T-cell (primary cell): Measurements from ENCODE around the gene NLRC3. TPM values are rescaled to one million over a fixed set of nuclear protein-coding genes. Genes with fewer than 3 reads are reported as not detected.

ENCODE experiments used
- ATAC-seq, 4 experiments: fragments of 200-7000 bp in 3 of 4; fragments of 150-1000 bp in 1 of 4; cut with Tn5 transposase; replicated peaks in 1 of 4; 1 replicate in 3 of 4; 2 replicates in 1 of 4; pipeline ENCODE4 v1.10.0; 2021; ENCODE audit warnings: moderate library complexity in 3 of 4, mild to moderate bottlenecking in 2 of 4, moderate number of reproducible peaks in 1 of 4
- CTCF ChIA-PET, 2 donors: fragments of 300-600 bp; sonication (Branson Sonifier 250); formaldehyde crosslinking; loops; one replicate each; lab custom pipeline; 2022; ENCODE audit warnings: antibody characterized with exemption in 2 of 2; lab: Charles Lee
- POLR2A ChIA-PET, 2 donors: fragments of 300-600 bp; sonication (Branson Sonifier 250); formaldehyde crosslinking; loops; one replicate each; lab custom pipeline; 2022; ENCODE audit warnings: antibody characterized with exemption in 2 of 2; lab: Charles Lee
- DNase-seq, 35 experiments: peaks; one replicate each; pipeline versions ENCODE4 v3.0.0 to v3.0.0-alpha.2; 2013 to 2023
- H3K27ac ChIP-seq: one replicate; pipeline ENCODE4 v1.5.1; 2013; ENCODE audit warnings: low read length
- H3K27me3 ChIP-seq, 2 experiments: replicated peaks in 1 of 2; 1 replicate in 1 of 2; 2 replicates in 1 of 2; pipeline versions ENCODE4 v1.6.1 to v1.7.0; 2013; ENCODE audit warnings: low read length in 1 of 2, mixed read lengths in 1 of 2; ENCODE audit not compliant: control insufficient read depth in 2 of 2, insufficient read depth in 2 of 2; ENCODE audit errors: extremely low read depth in 1 of 2
- H3K36me3 ChIP-seq, 2 donors: 1 replicate in 1 of 2; 2 replicates in 1 of 2; pipeline versions ENCODE4 v1.6.1 to v1.7.0; 2013; ENCODE audit warnings: low read length in 1 of 2; ENCODE audit not compliant: control insufficient read depth in 2 of 2, insufficient read depth in 1 of 2; ENCODE audit errors: extremely low read depth in 1 of 2
- H3K4me1 ChIP-seq, 2 experiments: 1 replicate in 1 of 2; 2 replicates in 1 of 2; pipeline versions ENCODE4 v1.6.1 to v1.7.0; 2013; ENCODE audit warnings: low read length in 2 of 2, mixed read lengths in 1 of 2; ENCODE audit not compliant: insufficient read depth in 2 of 2, control insufficient read depth in 1 of 2; ENCODE audit errors: extremely low read depth in 1 of 2
- H3K4me3 ChIP-seq, 2 donors: 1 replicate in 1 of 2; 2 replicates in 1 of 2; pipeline versions ENCODE4 v1.5.1 to v1.7.0; 2013; ENCODE audit warnings: mild to moderate bottlenecking in 2 of 2, low read length in 1 of 2, moderate library complexity in 1 of 2; ENCODE audit not compliant: control insufficient read depth in 1 of 2; ENCODE audit errors: extremely low read depth in 1 of 2
- H3K9me3 ChIP-seq: 2 replicates; pipeline ENCODE4 v1.7.0; 2013
- H3K27ac Mint-ChIP-seq, 2 donors: one replicate each; pipeline ENCODE4 v1.8.0; 2020 to 2021; ENCODE audit warnings: mild to moderate bottlenecking in 2 of 2, mixed read lengths in 2 of 2
- H3K27me3 Mint-ChIP-seq, 2 donors: one replicate each; pipeline ENCODE4 v1.8.0; 2021 to 2022; ENCODE audit warnings: mixed read lengths in 2 of 2
- H3K36me3 Mint-ChIP-seq: one replicate; pipeline ENCODE4 v1.8.0; 2021; ENCODE audit warnings: mixed read lengths
- H3K4me1 Mint-ChIP-seq, 3 donors: one replicate each; pipeline ENCODE4 v1.8.0; 2020 to 2022; ENCODE audit warnings: mixed read lengths in 3 of 3, mild to moderate bottlenecking in 1 of 3
- H3K4me3 Mint-ChIP-seq, 3 donors: one replicate each; pipeline ENCODE4 v1.8.0; 2020 to 2022; ENCODE audit warnings: mild to moderate bottlenecking in 3 of 3, mixed read lengths in 3 of 3, moderate library complexity in 3 of 3
- H3K9me3 Mint-ChIP-seq, 3 donors: one replicate each; pipeline ENCODE4 v1.8.0; 2020 to 2022; ENCODE audit warnings: mixed read lengths in 3 of 3
- WGBS: methylation state at CpG from one replicate; pipeline ENCODE4 v1.1.5; 2013; ENCODE audit warnings: missing lambda C conversion rate; ENCODE audit not compliant: insufficient coverage; 5-methylcytosine and 5-hydroxymethylcytosine counted together
- total RNA-seq, 35 experiments: library from RNA in 6 of 35; stranded (reverse) in 6 of 35; fragments of 120-200 nt in 1 of 35; gene quantifications; one replicate each; pipeline versions ENCODE4 v1.2.1 to v1.2.4 and lab custom pipeline; 2013 to 2026

Gene NLRC3
- total RNA-seq, 5 donors from 2014 or later (not counting 1 experiment from before 2014, with no cell fraction given), result 75.6 to 178 (median 160) TPM

- no peak for DNase-seq
- no peak overlapping the region for H3K27ac Mint-ChIP-seq
- ChIA-PET CTCF (no interaction called here), POLR2A (no interaction called here)
- H3K36me3 ChIP-seq, result peaks cover 25 to 87% of the 10 kb centered on the region in 2 donors
- peaks cover 45% of the 10 kb centered on the region for H3K36me3 Mint-ChIP-seq
- H3K4me3 ChIP-seq, result no peak overlapping the region
- H3K4me1 ChIP-seq, result no peaks in the 10 kb centered on the region
- H3K27ac ChIP-seq, result no peak overlapping the region
- no peaks in the 10 kb centered on the region for H3K9me3 ChIP-seq
- H3K27me3 Mint-ChIP-seq, result no peaks in the 10 kb centered on the region
- ATAC-seq, result no peak
- 98% methylated on average over 11 of the region's 15 CpGs for WGBS
- H3K27me3 ChIP-seq, result no peaks in the 10 kb centered on the region
- no peaks in the 10 kb centered on the region for H3K4me1 Mint-ChIP-seq
- H3K4me3 Mint-ChIP-seq, result no peak overlapping the region
- no peaks in the 10 kb centered on the region for H3K9me3 Mint-ChIP-seq
These were observed 15.6 kb downstream of the NLRC3 start for GRCh38 chr16:3561626-3562025.

DNA sequence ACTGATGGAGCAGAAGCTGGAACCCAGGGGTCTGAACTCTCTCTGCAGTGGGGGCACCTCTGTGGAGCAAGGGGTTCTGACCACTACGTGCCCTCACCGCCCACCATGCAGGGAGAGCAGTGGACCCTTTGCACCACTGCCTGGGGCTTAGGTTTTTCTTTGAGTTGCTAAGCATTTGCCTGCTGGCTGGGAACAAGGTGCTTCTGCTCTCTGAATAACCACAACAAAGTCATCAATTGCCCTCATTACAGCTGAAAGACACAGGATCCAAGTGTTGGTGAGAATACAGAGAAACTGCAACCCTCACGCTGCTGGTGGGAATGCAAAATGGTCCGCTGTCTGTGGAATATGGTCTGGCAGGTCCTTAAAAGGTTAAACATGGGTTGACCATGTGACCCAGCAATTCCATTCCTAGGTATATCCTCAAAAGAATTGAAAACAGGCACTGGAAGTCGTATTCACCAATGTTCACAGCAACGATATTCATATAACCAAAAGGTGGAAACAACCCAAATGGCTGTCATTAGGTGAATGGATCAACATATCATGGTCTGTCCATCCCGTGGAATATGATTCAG lies 22.8 kb downstream of the NLRC3 start:
- H3K27me3 Mint-ChIP-seq, result no peaks in the 10 kb centered on the region
- no peak overlapping the region for H3K27ac ChIP-seq
- no peaks in the 10 kb centered on the region for H3K9me3 ChIP-seq
- peaks cover 62% of the 10 kb centered on the region for H3K36me3 Mint-ChIP-seq
- peaks cover 3 to 14% (median 6%) of the 10 kb centered on the region in 3 donors for H3K4me1 Mint-ChIP-seq
- H3K4me3 Mint-ChIP-seq, result no peak overlapping the region
- no peak overlapping the region for H3K27ac Mint-ChIP-seq
- no peak overlapping the region for H3K4me3 ChIP-seq
- H3K4me1 ChIP-seq, result peaks cover 0 to 10% of the 10 kb centered on the region in 2 experiments
- ChIA-PET CTCF (no interaction called here), POLR2A (no interaction called here)
- H3K27me3 ChIP-seq, result no peaks in the 10 kb centered on the region
- H3K9me3 Mint-ChIP-seq, result no peaks in the 10 kb centered on the region
- ATAC-seq, result no peak
- WGBS, result 100% methylated on average over 2 of the region's 7 CpGs
- DNase-seq, result no peak
- H3K36me3 ChIP-seq, result peaks cover 38 to 89% of the 10 kb centered on the region in 2 donors

- no peaks in the 10 kb centered on the region for H3K27me3 Mint-ChIP-seq
These were observed 23.9 kb downstream of the NLRC3 start for GRCh38 chr16:3553138-3553923.

DNA sequence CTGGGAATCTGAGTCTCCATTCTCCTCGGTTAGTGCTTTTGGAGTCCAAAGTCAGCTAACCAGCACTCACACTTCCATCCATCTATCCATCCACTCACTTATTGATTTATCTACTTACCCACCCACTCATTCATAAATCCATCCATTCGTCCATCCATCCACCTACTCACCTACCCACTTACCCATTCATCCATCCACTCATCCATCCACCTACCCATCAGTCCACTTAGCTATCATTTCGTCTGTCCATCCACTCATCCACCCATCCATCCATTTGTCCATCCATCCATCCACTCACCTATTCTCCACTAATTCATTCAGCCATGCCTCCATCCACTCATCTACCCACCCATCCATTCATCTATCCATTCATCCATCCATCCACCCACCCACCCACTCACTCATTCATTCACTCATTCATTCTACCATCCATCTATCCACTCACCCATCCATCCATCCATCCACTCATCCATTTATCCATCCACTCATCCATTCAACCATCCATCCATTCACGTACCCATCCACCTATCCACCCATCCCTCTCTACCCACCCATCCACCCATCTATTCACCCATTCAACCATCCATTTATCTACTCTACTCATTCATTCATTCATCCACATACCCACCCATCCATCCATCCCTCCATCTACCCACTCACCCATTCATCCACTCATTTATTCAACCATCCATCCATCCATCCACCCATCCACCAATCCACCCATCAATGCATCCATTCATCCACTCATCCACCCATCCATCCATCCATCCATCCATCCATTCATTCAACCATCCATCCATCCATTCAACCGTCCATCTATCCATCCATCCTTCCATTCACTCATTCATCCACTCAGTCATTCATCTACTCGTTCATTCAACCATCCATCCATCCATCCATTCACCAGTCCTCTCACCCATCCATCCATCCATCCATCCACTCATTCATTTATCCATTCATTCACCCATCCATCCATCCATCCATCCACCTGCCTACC lies 26.1 kb downstream of the NLRC3 start:
- H3K4me3 Mint-ChIP-seq, result no peak overlapping the region
- ATAC-seq, result no peak
- 93% methylated on average over 6 of the region's 6 CpGs for WGBS
- ChIA-PET POLR2A (no interaction called here), CTCF (no interaction called here)
- H3K27me3 Mint-ChIP-seq, result no peaks in the 10 kb centered on the region
- H3K27ac ChIP-seq, result no peak overlapping the region
- DNase-seq, result no peak
- peaks cover 0 to 10% of the 10 kb centered on the region in 2 experiments for H3K4me1 ChIP-seq
- no peaks in the 10 kb centered on the region for H3K9me3 Mint-ChIP-seq
- no peaks in the 10 kb centered on the region for H3K9me3 ChIP-seq
- H3K4me1 Mint-ChIP-seq, result peaks cover 3 to 14% (median 10%) of the 10 kb centered on the region in 3 donors
- H3K27ac Mint-ChIP-seq, result no peak overlapping the region
- H3K36me3 Mint-ChIP-seq, result peaks cover 63% of the 10 kb centered on the region
- no peak overlapping the region for H3K4me3 ChIP-seq
- H3K36me3 ChIP-seq, result peaks cover 43 to 90% of the 10 kb centered on the region in 2 donors
- no peaks in the 10 kb centered on the region for H3K27me3 ChIP-seq

More at GRCh38 chr16:3553138-3553923, 23.9 kb downstream of the NLRC3 start:
- no peaks in the 10 kb centered on the region for H3K27me3 ChIP-seq
- ChIA-PET CTCF (no interaction called here), POLR2A (no interaction called here)
- WGBS, result 100% methylated on average over 7 of the region's 11 CpGs
- H3K27ac Mint-ChIP-seq, result no peak overlapping the region
- H3K27ac ChIP-seq, result no peak overlapping the region
- no peaks in the 10 kb centered on the region for H3K9me3 Mint-ChIP-seq
- no peak overlapping the region for H3K4me3 ChIP-seq
- ATAC-seq (no peak), DNase-seq (no peak)
- peaks cover 0 to 10% of the 10 kb centered on the region in 2 experiments for H3K4me1 ChIP-seq
- H3K4me1 Mint-ChIP-seq, result peaks cover 3 to 14% (median 10%) of the 10 kb centered on the region in 3 donors
- H3K9me3 ChIP-seq, result no peaks in the 10 kb centered on the region
- peaks cover 68% of the 10 kb centered on the region for H3K36me3 Mint-ChIP-seq
- no peak overlapping the region for H3K4me3 Mint-ChIP-seq
- peaks cover 38 to 94% of the 10 kb centered on the region in 2 donors for H3K36me3 ChIP-seq

DNA sequence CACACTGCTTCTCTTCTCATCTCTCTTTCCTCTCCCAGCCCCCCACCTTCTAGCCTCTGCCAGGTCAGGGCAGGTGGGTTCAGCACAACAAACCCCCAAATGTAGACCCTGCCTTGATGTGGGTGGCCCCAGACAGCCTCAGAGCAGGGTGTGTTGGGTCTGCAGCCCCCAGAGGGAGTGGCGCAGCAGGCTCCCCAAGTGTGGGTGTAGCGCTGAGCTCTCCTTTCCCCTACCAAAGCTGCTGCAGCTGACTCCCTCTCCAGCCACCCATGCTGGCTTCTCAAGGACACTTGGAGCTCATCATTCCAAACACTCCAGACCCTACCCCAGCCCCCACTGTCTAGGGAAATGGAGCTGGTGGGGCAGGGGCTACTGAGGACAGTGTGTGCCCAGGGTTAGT lies 27.3 kb downstream of the NLRC3 start:
- DNase-seq (no peak), ATAC-seq (peak in 1 of 4 experiments; percentile 26)
- peaks cover 3 to 14% (median 8%) of the 10 kb centered on the region in 3 donors for H3K4me1 Mint-ChIP-seq
- 100% methylated on average over 1 of the region's 2 CpGs for WGBS
- H3K27ac Mint-ChIP-seq, result peak overlapping the region in 1 of 2 donors; percentile 48
- no peaks in the 10 kb centered on the region for H3K27me3 Mint-ChIP-seq
- Histone ChIP-seq H3K36me3 (peaks cover 40 to 93% of the 10 kb centered on the region in 2 donors), H3K27me3 (no peaks in the 10 kb centered on the region), H3K4me3 (no peak overlapping the region), H3K27ac (no peak overlapping the region), H3K9me3 (no peaks in the 10 kb centered on the region), H3K4me1 (peaks cover 0 to 10% of the 10 kb centered on the region in 2 experiments)
- H3K4me3 Mint-ChIP-seq, result no peak overlapping the region
- no peaks in the 10 kb centered on the region for H3K9me3 Mint-ChIP-seq
- POLR2A ChIA-PET, result no interaction called here
- H3K36me3 Mint-ChIP-seq, result peaks cover 65% of the 10 kb centered on the region
- CTCF ChIA-PET, result no interaction called here

GRCh38 chr16:3548859-3549258 lies 28.3 kb downstream of the NLRC3 start:
- no peak overlapping the region for H3K27ac Mint-ChIP-seq
- no peak overlapping the region for H3K4me3 Mint-ChIP-seq
- H3K36me3 ChIP-seq, result peaks cover 30 to 93% of the 10 kb centered on the region in 2 donors
- H3K4me3 ChIP-seq, result no peak overlapping the region
- peaks cover 67% of the 10 kb centered on the region for H3K36me3 Mint-ChIP-seq
- no peaks in the 10 kb centered on the region for H3K27me3 ChIP-seq
- H3K4me1 ChIP-seq, result peaks cover 0 to 3% of the 10 kb centered on the region in 2 experiments
- DNase-seq (no peak), ATAC-seq (no peak)
- H3K27me3 Mint-ChIP-seq, result no peaks in the 10 kb centered on the region
- H3K4me1 Mint-ChIP-seq, result peaks cover 1 to 14% (median 5%) of the 10 kb centered on the region in 3 donors
- no peaks in the 10 kb centered on the region for H3K9me3 ChIP-seq
- POLR2A ChIA-PET, result no interaction called here
- no peaks in the 10 kb centered on the region for H3K9me3 Mint-ChIP-seq
- CTCF ChIA-PET, result interaction anchor here (0.5 to 0.6 kb wide), 2 partner anchors 53 to 77 kb away, joined by 3 read pairs; no protein-coding TSS in a partner anchor
- no peak overlapping the region for H3K27ac ChIP-seq
- WGBS, result 94% methylated on average over 10 of the region's 15 CpGs
